B cell (primary cell): Measurements from ENCODE around the gene UCN3. TPM values are rescaled to one million over a fixed set of nuclear protein-coding genes. Genes with fewer than 3 reads are reported as not detected.

Experiments
- ATAC-seq: fragments of 200-7000 bp; cut with Tn5 transposase; one replicate; pipeline ENCODE4 v1.10.0; 2021; ENCODE audit warnings: low read depth, mild to moderate bottlenecking, moderate number of reproducible peaks, moderate library complexity
- CTCF ChIA-PET: fragments of 350-600 bp; sonication (Branson Sonifier 250); formaldehyde crosslinking; loops from one replicate; lab custom pipeline; 2021; ENCODE audit warnings: antibody characterized with exemption, inconsistent platforms; lab: Charles Lee
- POLR2A ChIA-PET: fragments of 350-600 bp; sonication (Branson Sonifier 250); formaldehyde crosslinking; loops from one replicate; lab custom pipeline; 2021; ENCODE audit warnings: antibody characterized with exemption; lab: Charles Lee
- DNase-seq: peaks from one replicate; pipeline ENCODE4 v3.0.0; 2013
- H2AFZ ChIP-seq: 2 replicates; pipeline ENCODE4 v1.6.1; 2012; ENCODE audit warnings: mild to moderate bottlenecking, low read depth, low read length; ENCODE audit not compliant: insufficient read depth, poor library complexity, severe bottlenecking
- H3K27ac ChIP-seq, 2 donors: 1 replicate in 1 of 2; 2 replicates in 1 of 2; pipeline ENCODE4 v1.5.1; 2012 to 2013; ENCODE audit warnings: low read length in 2 of 2, mild to moderate bottlenecking in 2 of 2, moderate library complexity in 1 of 2
- H3K27me3 ChIP-seq, 4 experiments: fragments of 200-600 bp in 1 of 4; sonication (generic) in 1 of 4; replicated peaks in 1 of 4; 1 replicate in 2 of 4; 2 replicates in 2 of 4; pipeline versions ENCODE4 v1.6.1 to v1.7.0; 2013 to 2016; ENCODE audit warnings: low read length in 3 of 4, mild to moderate bottlenecking in 2 of 4, mixed read lengths in 1 of 4, moderate library complexity in 1 of 4; ENCODE audit not compliant: insufficient read depth in 4 of 4, control insufficient read depth in 3 of 4; ENCODE audit errors: control extremely low read depth in 1 of 4
- H3K36me3 ChIP-seq, 2 experiments: replicated peaks in 1 of 2; 1 replicate in 1 of 2; 2 replicates in 1 of 2; pipeline versions ENCODE4 v1.6.1 to v1.7.1; 2013; ENCODE audit warnings: low read length in 1 of 2; ENCODE audit not compliant: insufficient read depth in 2 of 2, control insufficient read depth in 1 of 2; ENCODE audit errors: control extremely low read depth in 1 of 2, extremely low read depth in 1 of 2
- H3K4me1 ChIP-seq, 2 donors: fragments of 200-600 bp in 1 of 2; sonication (generic) in 1 of 2; 1 replicate in 1 of 2; 2 replicates in 1 of 2; pipeline versions ENCODE4 v1.5.1 to v1.6.1; 2013 to 2017; ENCODE audit warnings: low read length in 2 of 2; ENCODE audit not compliant: control insufficient read depth in 2 of 2, insufficient read depth in 2 of 2
- H3K4me2 ChIP-seq: replicated peaks from 2 replicates; pipeline ENCODE3; 2012; ENCODE audit warnings: mild to moderate bottlenecking, low read depth, low read length; ENCODE audit not compliant: poor library complexity, severe bottlenecking
- H3K4me3 ChIP-seq, 5 experiments: fragments of 200-600 bp in 1 of 5; sonication (generic) in 1 of 5; 1 replicate in 3 of 5; 2 replicates in 2 of 5; pipeline versions ENCODE4 v1.5.1 to v1.7.0; 2011 to 2016; ENCODE audit warnings: low read length in 4 of 5, mild to moderate bottlenecking in 4 of 5, low read depth in 2 of 5, control low read depth in 1 of 5, moderate library complexity in 1 of 5; ENCODE audit not compliant: insufficient read depth in 1 of 5; ENCODE audit errors: control extremely low read depth in 1 of 5, extremely low read depth in 1 of 5
- H3K79me2 ChIP-seq: fragments of 200-600 bp; sonication (generic); one replicate; pipeline ENCODE4 v1.6.0; 2016; ENCODE audit warnings: low read length; ENCODE audit not compliant: control insufficient read depth, insufficient read depth
- H3K9ac ChIP-seq: fragments of 200-600 bp; sonication (generic); 2 replicates; pipeline ENCODE4 v1.6.1; 2017; ENCODE audit warnings: mild to moderate bottlenecking, low read length, moderate library complexity
- H3K9me3 ChIP-seq, 3 donors: one replicate each; pipeline versions ENCODE4 v1.6.1 to v1.7.1; 2013; ENCODE audit warnings: low read length in 2 of 3; ENCODE audit not compliant: control insufficient read depth in 2 of 3, insufficient read depth in 1 of 3; ENCODE audit errors: control extremely low read depth in 1 of 3
- H4K20me1 ChIP-seq: 2 replicates; pipeline ENCODE4 v1.6.0; 2012; ENCODE audit warnings: mild to moderate bottlenecking, low read length; ENCODE audit not compliant: insufficient read depth, control insufficient read depth, poor library complexity, severe bottlenecking
- H3K27ac Mint-ChIP-seq: one replicate; pipeline ENCODE4 v1.8.0; 2021; ENCODE audit warnings: mixed read lengths
- H3K27me3 Mint-ChIP-seq: one replicate; pipeline ENCODE4 v1.8.0; 2021; ENCODE audit warnings: mixed read lengths
- H3K4me1 Mint-ChIP-seq: one replicate; pipeline ENCODE4 v1.8.0; 2021; ENCODE audit warnings: mixed read lengths
- H3K4me3 Mint-ChIP-seq: one replicate; pipeline ENCODE4 v1.8.0; 2021; ENCODE audit warnings: mixed read lengths
- H3K9me3 Mint-ChIP-seq: one replicate; pipeline ENCODE4 v1.8.0; 2022; ENCODE audit warnings: mixed read lengths; ENCODE audit not compliant: insufficient read depth
- CTCF ChIP-seq: fragments of 200-600 bp; IDR thresholded peaks from one replicate; pipeline ENCODE4 v1.8.0; 2022; ENCODE audit warnings: antibody characterized with exemption, mild to moderate bottlenecking
- EZH2 ChIP-seq: IDR thresholded peaks from 2 replicates; pipeline ENCODE4 v1.6.1; 2012; ENCODE audit warnings: borderline replicate concordance, low read depth, mild to moderate bottlenecking, moderate library complexity, low read length; ENCODE audit not compliant: insufficient read depth, poor library complexity, severe bottlenecking
- WGBS: methylation state at CpG from one replicate; pipeline ENCODE4 v1.1.5; 2013; ENCODE audit warnings: missing lambda C conversion rate; ENCODE audit not compliant: insufficient coverage; 5-methylcytosine and 5-hydroxymethylcytosine counted together
- intact Hi-C: fragments of 100-400 bp; cut with micrococcal nuclease; formaldehyde crosslinking; loops from one replicate; pipeline ENCODE4 v1.10.0; 2022
- polyA plus RNA-seq: library from polyadenylated mRNA; depleted of rRNA; stranded (reverse); fragments of >200 nt; gene quantifications from 2 replicates; pipeline ENCODE4 v1.2.3, GENCODE V29; 2012
- total RNA-seq, 2 donors: library from RNA; stranded (reverse); fragments of 120-200 nt in 1 of 2; gene quantifications; 1 replicate in 1 of 2; 2 replicates in 1 of 2; pipeline versions ENCODE4 v1.2.3 to v1.2.4, GENCODE V29; 2013 to 2022

Gene UCN3
- total and polyA plus RNA-seq, 2 donors (not counting 1 experiment from before 2014, with no cell fraction given), result not detected

DNA sequence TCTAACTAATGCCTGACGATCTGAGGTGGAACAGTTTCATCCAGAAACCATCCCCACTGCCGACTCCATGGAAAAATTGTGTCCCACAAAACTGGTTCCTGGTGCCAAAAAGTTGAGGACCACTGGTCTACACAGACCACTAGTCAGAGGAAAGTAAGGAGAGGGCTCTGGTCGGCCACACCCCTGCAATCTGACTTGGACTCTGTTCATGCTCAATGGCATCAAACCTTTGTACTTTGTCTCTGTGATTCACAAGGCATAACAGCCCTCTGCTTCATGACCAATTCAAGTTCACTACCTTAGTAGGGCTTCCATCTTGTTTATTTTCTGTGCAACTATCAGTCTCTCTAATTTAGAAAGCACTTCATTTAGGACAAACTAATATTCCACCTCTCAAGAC is 38.0 kb downstream of the UCN3 start:
- intact Hi-C loops, result no loop called here
- Histone ChIP-seq H3K4me3 (no peak overlapping the region), H3K9me3 (no peaks in the 10 kb centered on the region), H2AFZ (no peak overlapping the region), H3K9ac (no peak overlapping the region), H3K4me2 (no peak overlapping the region), H3K4me1 (no peaks in the 10 kb centered on the region), H4K20me1 (no peaks in the 10 kb centered on the region), H3K27me3 (peaks cover 0 to 2% (median under 1%) of the 10 kb centered on the region in 4 experiments), H3K27ac (no peak overlapping the region), H3K36me3 (no peaks in the 10 kb centered on the region), H3K79me2 (no peaks in the 10 kb centered on the region)
- 100% methylated on average over 1 of the region's 3 CpGs for WGBS
- ATAC-seq (no peak), DNase-seq (no peak)
- H3K9me3 Mint-ChIP-seq, result no peaks in the 10 kb centered on the region
- ChIA-PET CTCF (no interaction called here), POLR2A (no interaction called here)
- peaks cover 21% of the 10 kb centered on the region for H3K27me3 Mint-ChIP-seq
- no peaks in the 10 kb centered on the region for H3K4me1 Mint-ChIP-seq
- no peak overlapping the region for H3K4me3 Mint-ChIP-seq
- no peak overlapping the region for H3K27ac Mint-ChIP-seq
- no peak for TF ChIP-seq EZH2
- no peak for TF ChIP-seq CTCF

DNA sequence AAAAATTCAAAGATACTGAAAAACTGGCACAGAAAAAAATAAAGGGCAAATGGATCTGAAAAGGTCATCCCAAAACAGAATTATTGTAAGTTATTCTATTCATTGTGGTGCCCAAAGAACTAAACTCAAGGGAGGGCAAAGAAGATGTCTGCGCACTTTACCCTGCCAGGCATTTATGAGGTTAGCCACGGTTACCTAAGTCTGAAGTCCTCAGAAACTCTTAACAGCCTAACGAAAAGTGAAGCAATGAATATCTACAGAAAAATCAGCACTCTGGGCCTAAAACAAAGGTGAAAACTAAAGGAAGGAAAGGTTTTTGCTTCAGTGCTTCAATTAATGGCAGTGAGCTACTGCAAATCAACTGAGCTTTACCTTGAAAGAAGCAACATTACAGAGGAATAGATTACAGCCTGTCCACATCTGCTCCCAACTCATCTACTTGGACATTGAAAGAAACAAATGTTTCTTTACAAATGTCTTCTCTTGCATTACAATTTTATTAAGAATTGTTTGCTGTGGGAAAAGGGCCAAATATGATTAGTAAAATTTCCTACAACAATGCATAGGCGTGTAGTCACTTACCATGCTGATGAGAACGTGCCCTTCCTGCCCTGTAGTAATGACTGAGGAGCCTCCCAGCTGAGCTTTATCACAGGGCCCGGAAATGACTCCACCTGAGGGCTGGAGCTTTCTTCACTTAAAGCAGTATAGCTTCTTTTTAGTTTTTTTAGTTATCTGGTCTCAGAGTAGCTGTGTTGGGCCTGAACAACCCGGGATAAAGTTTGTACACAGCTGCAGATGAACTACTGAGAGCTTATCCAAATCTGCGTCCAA is 39.7 kb downstream of the UCN3 start, which contains the start of gene TUBAL3:
TUBAL3 (minus strand) TSS at position 621 of the 834 bp plus-strand sequence; CDS start at position 585, 36 bp downstream.
- no peaks in the 10 kb centered on the region for H3K4me1 Mint-ChIP-seq
- H3K9ac ChIP-seq, result no peak within 1 kb of the TSS
- no peaks in the 10 kb centered on the region for H3K9me3 ChIP-seq
- H2AFZ ChIP-seq, result no peak within 1 kb of the TSS
- no peak within 1 kb of the TSS for H3K4me3 Mint-ChIP-seq
- no peaks in the 10 kb centered on the region for H4K20me1 ChIP-seq
- POLR2A ChIA-PET, result no interaction called here
- WGBS, result 80% methylated on average over 1 of the region's 8 CpGs
- peaks cover 19% of the 10 kb centered on the region for H3K27me3 Mint-ChIP-seq
- no peaks in the 10 kb centered on the region for H3K36me3 ChIP-seq
- H3K4me3 ChIP-seq, result no peak within 1 kb of the TSS
- no peak within 1 kb of the TSS for H3K27ac Mint-ChIP-seq
- DNase-seq (no peak), ATAC-seq (no peak)
- no peaks in the 10 kb centered on the region for H3K4me1 ChIP-seq
- H3K4me2 ChIP-seq, result no peak within 1 kb of the TSS
- H3K27ac ChIP-seq, result no peak within 1 kb of the TSS
- no peaks in the 10 kb centered on the region for H3K9me3 Mint-ChIP-seq
- TF ChIP-seq EZH2 (no peak), CTCF (no peak)
- no peaks in the 10 kb centered on the region for H3K79me2 ChIP-seq
- CTCF ChIA-PET, result interaction anchor here (1.0 to 1.5 kb wide), 2 partner anchors 37 to 219 kb away, joined by 4 to 5 read pairs; no protein-coding TSS in a partner anchor
- peaks cover 0 to 2% (median under 1%) of the 10 kb centered on the region in 4 experiments for H3K27me3 ChIP-seq
- intact Hi-C loops, result no loop called here
